H1 (cell line): Measurements from ENCODE around the gene DYNC1I1. TPM values are rescaled to one million over a fixed set of nuclear protein-coding genes. Genes with fewer than 3 reads are reported as not detected.

Source experiments
- CTCF ChIA-PET: fragments of 300-600 bp; sonication (Branson Sonifier 250); formaldehyde crosslinking; loops from one replicate; lab custom pipeline; 2021; ENCODE audit not compliant: partially characterized antibody; lab: Charles Lee
- POLR2A ChIA-PET: fragments of 300-600 bp; sonication (Branson Sonifier 250); formaldehyde crosslinking; loops from one replicate; lab custom pipeline; 2021; ENCODE audit warnings: inconsistent platforms; ENCODE audit not compliant: partially characterized antibody; lab: Charles Lee
- DNase-seq, 2 experiments: peaks; one replicate each; pipeline versions ENCODE4 v3.0.0 to v3.0.0-alpha.2; 2010 to 2022; ENCODE audit warnings: low spot score in 2 of 2, low read depth in 1 of 2, mixed read lengths in 1 of 2
- FAIRE-seq: peaks from 2 replicates; lab custom pipeline; 2011; peaks lifted over from hg19 to GRCh38; lab: Jason Lieb, UNC
- H2AFZ ChIP-seq: 2 replicates; pipeline ENCODE4 v1.8.1; 2012; ENCODE audit warnings: low read length, inconsistent platforms
- H2AK5ac ChIP-seq: 2 replicates; pipeline ENCODE4 v1.6.1; 2013; ENCODE audit warnings: low read depth, low read length
- H2BK120ac ChIP-seq: replicated peaks from 2 replicates; pipeline ENCODE3; 2013; ENCODE audit warnings: low read depth, low read length, inconsistent platforms
- H2BK12ac ChIP-seq: 2 replicates; pipeline ENCODE4 v1.6.1; 2013; ENCODE audit warnings: low read depth, low read length
- H2BK15ac ChIP-seq: 2 replicates; pipeline ENCODE4 v1.6.1; 2013; ENCODE audit warnings: low read length
- H2BK20ac ChIP-seq: 2 replicates; pipeline ENCODE4 v1.6.1; 2013; ENCODE audit warnings: low read length
- H2BK5ac ChIP-seq: 2 replicates; pipeline ENCODE4 v1.6.1; 2013; ENCODE audit warnings: low read depth, low read length
- H3K14ac ChIP-seq: 2 replicates; pipeline ENCODE4 v1.6.1; 2013; ENCODE audit warnings: inconsistent platforms; ENCODE audit not compliant: insufficient read length
- H3K18ac ChIP-seq: 2 replicates; pipeline ENCODE4 v1.6.1; 2013; ENCODE audit warnings: low read length; ENCODE audit errors: extremely low read depth
- H3K23ac ChIP-seq: 2 replicates; pipeline ENCODE4 v1.6.1; 2013; ENCODE audit warnings: inconsistent platforms; ENCODE audit not compliant: insufficient read length
- H3K23me2 ChIP-seq: 2 replicates; pipeline ENCODE4 v1.6.1; 2013; ENCODE audit warnings: low read depth, low read length
- H3K27ac ChIP-seq: 2 replicates; pipeline ENCODE4 v1.6.1; 2011; ENCODE audit warnings: low read depth, low read length, inconsistent platforms
- H3K27me3 ChIP-seq, 4 experiments: replicated peaks in 1 of 4; 1 replicate in 1 of 4; 2 replicates in 3 of 4; pipeline versions ENCODE4 v1.6.1 to v1.8.1; 2011 to 2013; ENCODE audit warnings: low read length in 3 of 4, mild to moderate bottlenecking in 3 of 4, inconsistent platforms in 2 of 4, mixed read lengths in 2 of 4, moderate library complexity in 1 of 4; ENCODE audit not compliant: control insufficient read depth in 3 of 4, insufficient read depth in 3 of 4; ENCODE audit errors: extremely low read depth in 1 of 4
- H3K36me3 ChIP-seq, 4 experiments: 2 replicates each; pipeline versions ENCODE4 v1.6.1 to v1.8.1; 2011 to 2013; ENCODE audit warnings: mild to moderate bottlenecking in 4 of 4, low read length in 3 of 4, moderate library complexity in 2 of 4, control low read depth in 1 of 4, inconsistent platforms in 1 of 4; ENCODE audit not compliant: insufficient read depth in 4 of 4, control insufficient read depth in 2 of 4
- H3K4ac ChIP-seq: replicated peaks from 2 replicates; pipeline ENCODE3; 2013; ENCODE audit warnings: low read length, low read depth, mixed read lengths, inconsistent platforms; ENCODE audit not compliant: insufficient read length
- H3K4me1 ChIP-seq, 4 experiments: replicated peaks in 1 of 4; 1 replicate in 1 of 4; 2 replicates in 3 of 4; pipeline versions ENCODE4 v1.6.1 to v1.8.1; 2011 to 2013; ENCODE audit warnings: low read length in 3 of 4, inconsistent platforms in 2 of 4, mixed read lengths in 1 of 4; ENCODE audit not compliant: insufficient read depth in 4 of 4, control insufficient read depth in 3 of 4
- H3K4me2 ChIP-seq, 2 experiments: 2 replicates each; pipeline versions ENCODE4 v1.6.1 to v1.8.1; 2011 to 2013; ENCODE audit warnings: low read depth in 2 of 2, low read length in 2 of 2, control low read depth in 1 of 2, inconsistent platforms in 1 of 2, mild to moderate bottlenecking in 1 of 2; ENCODE audit not compliant: insufficient read depth in 1 of 2
- H3K4me3 ChIP-seq, 4 experiments: fragments of 200-600, 300-600 bp in 1 of 4; sonication (generic), shearing (Covaris generic), sonication (Bioruptor Twin) in 1 of 4; 2 replicates each; pipeline versions ENCODE4 v1.5.1 to v1.8.1; 2011 to 2016; ENCODE audit warnings: low read length in 4 of 4, low read depth in 3 of 4, control low read depth in 2 of 4, inconsistent platforms in 2 of 4, mild to moderate bottlenecking in 2 of 4, mixed read lengths in 1 of 4, moderate library complexity in 1 of 4; ENCODE audit not compliant: insufficient read depth in 2 of 4; ENCODE audit errors: extremely low read depth in 1 of 4
- H3K56ac ChIP-seq: replicated peaks from 2 replicates; pipeline ENCODE3; 2013; ENCODE audit warnings: low read depth, mild to moderate bottlenecking, mixed read lengths, low read length, inconsistent platforms; ENCODE audit not compliant: insufficient read length
- H3K79me1 ChIP-seq: 2 replicates; pipeline ENCODE4 v1.6.1; 2013; ENCODE audit warnings: low read depth, low read length, control low read depth
- H3K79me2 ChIP-seq, 2 experiments: 2 replicates each; pipeline versions ENCODE4 v1.6.1 to v1.8.1; 2012 to 2013; ENCODE audit warnings: low read length in 2 of 2, mild to moderate bottlenecking in 2 of 2, inconsistent platforms in 1 of 2; ENCODE audit not compliant: insufficient read depth in 2 of 2, control insufficient read depth in 1 of 2
- H3K9ac ChIP-seq, 4 experiments: replicated peaks in 1 of 4; 1 replicate in 1 of 4; 2 replicates in 3 of 4; pipeline versions ENCODE4 v1.6.1 to v1.8.1; 2011 to 2013; ENCODE audit warnings: low read depth in 3 of 4, low read length in 3 of 4, control low read depth in 2 of 4, mild to moderate bottlenecking in 2 of 4, moderate library complexity in 2 of 4, inconsistent platforms in 1 of 4; ENCODE audit errors: extremely low read depth in 1 of 4
- H3K9me3 ChIP-seq, 2 experiments: 2 replicates each; pipeline versions ENCODE4 v1.6.1 to v1.8.1; 2012 to 2013; ENCODE audit warnings: mild to moderate bottlenecking in 2 of 2, moderate library complexity in 2 of 2, control low read depth in 1 of 2, inconsistent platforms in 1 of 2, low read depth in 1 of 2, low read length in 1 of 2, mixed read lengths in 1 of 2; ENCODE audit not compliant: insufficient read depth in 2 of 2
- H4K20me1 ChIP-seq, 2 experiments: replicated peaks in 1 of 2; 2 replicates each; pipeline versions ENCODE3 to v1.8.1; 2011 to 2013; ENCODE audit warnings: inconsistent platforms in 2 of 2, low read length in 2 of 2, mild to moderate bottlenecking in 1 of 2; ENCODE audit not compliant: insufficient read depth in 2 of 2, control insufficient read depth in 1 of 2
- H4K5ac ChIP-seq: 2 replicates; pipeline ENCODE4 v1.6.1; 2013; ENCODE audit warnings: low read length, low read depth, mixed read lengths, inconsistent platforms; ENCODE audit not compliant: insufficient read length
- H4K8ac ChIP-seq: 2 replicates; pipeline ENCODE4 v1.8.0; 2013; ENCODE audit warnings: mild to moderate bottlenecking, moderate library complexity, low read length, inconsistent platforms; ENCODE audit not compliant: insufficient read depth; ENCODE audit errors: extremely low read depth
- H4K91ac ChIP-seq: replicated peaks from 2 replicates; pipeline ENCODE3; 2013; ENCODE audit warnings: low read length, mixed read lengths, inconsistent platforms; ENCODE audit not compliant: insufficient read length
- NRF1 ChIP-seq: IDR thresholded peaks from 2 replicates; pipeline ENCODE4 v1.6.1; 2011; ENCODE audit warnings: mild to moderate bottlenecking, low read depth, low read length, improper control_type of control experiment
- POLR2AphosphoS5 ChIP-seq: IDR thresholded peaks from 2 replicates; pipeline ENCODE4 v1.6.1; 2011; ENCODE audit warnings: low read depth, low read length
- WGBS, 2 experiments: shearing (Covaris generic) in 1 of 2; methylation state at CpG; one replicate each; pipeline versions ENCODE4 v1.1.6 to v1.1.7; 2013 to 2015; ENCODE audit warnings: low lambda C conversion rate in 2 of 2, mixed read lengths in 2 of 2, inconsistent platforms in 1 of 2, low coverage in 1 of 2, missing lambda C conversion rate in 1 of 2; ENCODE audit not compliant: insufficient replicate concordance in 2 of 2, insufficient coverage in 1 of 2, insufficient read length in 1 of 2; ENCODE audit errors: extremely low coverage in 1 of 2, missing lambda C conversion rate in 1 of 2; 5-methylcytosine and 5-hydroxymethylcytosine counted together
- polyA plus RNA-seq, 7 experiments: library from polyadenylated mRNA; depleted of rRNA in 3 of 7; stranded (reverse) in 5 of 7; unstranded in 2 of 7; fragments of >200 nt in 5 of 7; fragments of 200-250 nt in 2 of 7; gene quantifications; 1 replicate in 5 of 7; 2 replicates in 1 of 7; 4 replicates in 1 of 7; pipeline versions ENCODE4 v1.2.1 to v1.2.3, GENCODE V29; 2011 to 2013; ENCODE audit warnings: missing spikeins in 2 of 7, mixed read lengths in 2 of 7
- total RNA-seq: library from RNA; stranded (reverse); fragmentation: NEBNext Ultra II Directional; extraction: Animal tissue kit (Norgen Biotek cat#: 25700); gene quantifications from 2 replicates; pipeline ENCODE4 v1.2.1, GENCODE V29; 2021

The DYNC1I1 gene
- total and polyA plus RNA-seq, 2 of the 8 experiments (the other 6 are each of a cell fraction or from before 2014, with no cell fraction given), result 0.45 to 0.58 TPM

GRCh38 chr7:95960706-95961244 lies 188.4 kb downstream of the DYNC1I1 start:
- no peak overlapping the region for H2BK5ac ChIP-seq
- WGBS, 2 experiments, result 88% methylated on average over 5 of the region's 5 CpGs; no CpG with 5 or more reads in 1 of the 2 experiments
- CTCF ChIA-PET, result interaction anchor here (1.1 kb wide), 1 partner anchor 16 kb away, joined by 3 read pairs; no protein-coding TSS in a partner anchor
- no peak overlapping the region for H3K4ac ChIP-seq
- FAIRE-seq (no peak), DNase-seq (no peak)
- no peak overlapping the region for H3K14ac ChIP-seq
- no peaks in the 10 kb centered on the region for H4K20me1 ChIP-seq
- H3K9ac ChIP-seq, result no peak overlapping the region
- H3K27me3 ChIP-seq, result no peaks in the 10 kb centered on the region
- H3K9me3 ChIP-seq, result no peaks in the 10 kb centered on the region
- H4K5ac ChIP-seq, result no peak overlapping the region
- H3K4me1 ChIP-seq, result no peaks in the 10 kb centered on the region
- H3K4me3 ChIP-seq, result no peak overlapping the region
- no peak overlapping the region for H2BK20ac ChIP-seq
- H4K8ac ChIP-seq, result no peak overlapping the region
- H2AK5ac ChIP-seq, result no peak overlapping the region
- H4K91ac ChIP-seq, result no peak overlapping the region
- H2BK120ac ChIP-seq, result no peak overlapping the region
- H3K79me1 ChIP-seq, result no peaks in the 10 kb centered on the region
- no peak overlapping the region for H2BK12ac ChIP-seq
- no peak overlapping the region for H2BK15ac ChIP-seq
- H3K18ac ChIP-seq, result no peak overlapping the region
- H3K23ac ChIP-seq, result no peak overlapping the region
- H3K4me2 ChIP-seq, result no peak overlapping the region
- no peak overlapping the region for H3K56ac ChIP-seq
- TF ChIP-seq POLR2AphosphoS5 (no peak), NRF1 (no peak)
- H3K79me2 ChIP-seq, result no peaks in the 10 kb centered on the region
- H3K23me2 ChIP-seq, result no peaks in the 10 kb centered on the region; the same call in 1 of the 2 replicates
- H3K27ac ChIP-seq, result no peak overlapping the region
- H2AFZ ChIP-seq, result no peak overlapping the region
- POLR2A ChIA-PET, result no interaction called here
- no peaks in the 10 kb centered on the region for H3K36me3 ChIP-seq
